ENCODE results near the gene PGM2L1. TPM values are rescaled to one million over a fixed set of nuclear protein-coding genes. Genes with fewer than 3 reads are reported as not detected.

PGM2L1 gene
- total RNA-seq, 1 donor from 2014 or later = 8.4 TPM

Other genes with a start within 250 kb of the PGM2L1 start
- 11.4 TPM for gene C2CD3, start 227.4 kb downstream of the PGM2L1 start, total RNA-seq
- gene PPME1, start 227.1 kb downstream of the PGM2L1 start, total RNA-seq = 29.7 TPM
- gene P4HA3, start 86.8 kb downstream of the PGM2L1 start, total RNA-seq = 2.1 TPM
- not detected for gene KCNE3, start 69.1 kb upstream of the PGM2L1 start, total RNA-seq
- gene LIPT2, start 95.3 kb upstream of the PGM2L1 start, total RNA-seq = not detected
- 10.3 TPM for gene POLD3, start 194.1 kb upstream of the PGM2L1 start, total RNA-seq

All from ascending aorta (tissue), 1 donor.